ENCODE data around the gene MLLT3.

DNA sequence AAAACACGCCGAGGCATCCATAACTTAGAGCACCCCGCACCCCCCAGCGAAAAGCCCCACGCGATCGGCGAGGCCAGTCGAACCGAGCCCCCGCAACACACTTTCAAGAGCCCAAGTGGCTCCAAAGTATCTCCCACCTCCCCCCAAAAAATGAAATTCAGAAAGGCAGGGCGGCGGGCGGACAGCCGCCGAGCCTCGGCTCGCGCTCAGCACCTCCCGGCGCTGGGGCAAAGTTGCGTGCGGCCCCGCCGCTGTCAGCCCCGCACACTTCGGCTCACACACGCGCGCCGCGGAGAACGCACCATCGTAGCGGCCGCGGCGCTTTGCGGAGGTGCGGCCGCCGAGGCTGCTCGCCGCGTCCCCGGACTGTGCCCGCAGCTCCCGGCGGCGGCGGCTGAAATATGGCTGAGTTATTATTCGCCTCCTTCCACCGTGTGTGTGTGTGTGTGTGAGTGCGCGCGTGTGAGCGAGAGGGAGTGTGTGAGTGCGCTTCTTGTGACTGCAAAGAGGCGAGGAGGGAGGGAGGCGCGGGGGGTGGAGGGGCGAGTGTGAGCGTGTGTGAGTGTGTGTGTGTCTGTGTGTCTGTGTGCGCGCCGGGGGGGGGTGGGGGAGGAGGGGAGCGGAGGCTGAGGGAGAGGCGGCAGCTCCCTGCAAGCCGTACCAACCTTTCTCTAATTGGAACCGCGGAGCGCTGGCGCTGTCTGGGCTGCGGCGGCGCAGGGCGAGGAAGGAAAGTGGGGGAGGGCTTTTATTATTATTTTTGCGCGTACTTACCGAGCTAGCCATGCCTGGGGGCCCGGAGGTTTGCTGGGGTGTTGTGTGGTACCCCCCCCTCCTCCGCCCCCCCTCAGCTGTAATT, 599 bp downstream of the MLLT3 start:
- TF ChIP-seq FOXM1 (CRISPR knock-in tag; IDR thresholded peaks at IDR 0.05) (no peak), ZNF83 (CRISPR knock-in tag; IDR thresholded peaks at IDR 0.05; ENCODE audit: borderline replicate concordance) (no peak), EEA1 (CRISPR knock-in tag; IDR thresholded peaks at IDR 0.05; ENCODE audit: borderline replicate concordance) (no peak), ZNF496 (CRISPR knock-in tag; IDR thresholded peaks at IDR 0.05; ENCODE audit: insufficient replicate concordance) (no peak), ERF (CRISPR knock-in tag; IDR thresholded peaks at IDR 0.05) (no peak), ZSCAN29 (CRISPR knock-in tag; conservative IDR thresholded peaks at IDR 0.05) (no peak), ZFP36L1 (CRISPR knock-in tag; IDR thresholded peaks at IDR 0.05) (no peak), ZNF24 (IDR thresholded peaks at IDR 0.05) (no peak), ZNF549 (CRISPR knock-in tag; IDR thresholded peaks at IDR 0.05) (no peak)
- TF ChIP-seq, protein P1, sequence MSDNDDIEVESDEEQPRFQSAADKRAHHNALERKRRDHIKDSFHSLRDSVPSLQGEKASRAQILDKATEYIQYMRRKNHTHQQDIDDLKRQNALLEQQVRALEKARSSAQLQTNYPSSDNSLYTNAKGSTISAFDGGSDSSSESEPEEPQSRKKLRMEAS (IDR thresholded peaks at IDR 0.05), result no peak; the same call in 1 of the 2 replicates

Measured in HepG2 (cell line).